ENCODE measurements around the gene CPNE5. TPM values are rescaled to one million over a fixed set of nuclear protein-coding genes. Genes with fewer than 3 reads are reported as not detected.

The CPNE5 gene
- total and polyA plus RNA-seq, 3 donors from 2014 or later: 44.2 to 137 (median 97.8) TPM

GRCh38 chr6:36718560-36718959 is 120.7 kb downstream of the CPNE5 start:
- Histone ChIP-seq H3K27me3 (no peaks in the 10 kb centered on the region), H3K9me3 (no peaks in the 10 kb centered on the region), H3K36me3 (ENCODE audit: low read depth, missing control alignments) (no peaks in the 10 kb centered on the region), H3K4me1 (no peaks in the 10 kb centered on the region), H3K27ac (no peak overlapping the region), H3K4me3 (no peak overlapping the region)
- DNase-seq: no peak
- intact Hi-C loops (cut with DNase I; ENCODE audit: low total_unique reads): no loop called here
- TF ChIP-seq CTCF (IDR thresholded peaks at IDR 0.05) (no peak), POLR2A (IDR thresholded peaks at IDR 0.05) (no peak)
- WGBS, 2 donors: 85 to 91% methylated on average over 4 to 5 of the region's 5 CpGs

- no peak for TF ChIP-seq POLR2A (IDR thresholded peaks at IDR 0.05)
- Histone ChIP-seq H3K4me1 (no peaks in the 10 kb centered on the region), H3K9me3 (no peaks in the 10 kb centered on the region), H3K27me3 (no peaks in the 10 kb centered on the region), H3K4me3 (no peak overlapping the region), H3K36me3 (ENCODE audit: low read depth, missing control alignments) (no peaks in the 10 kb centered on the region), H3K27ac (no peak overlapping the region)
- intact Hi-C loops (cut with DNase I; ENCODE audit: low total_unique reads): no loop called here
- no peak for DNase-seq
- 66 to 80% methylated on average over 10 to 12 of the region's 12 CpGs for WGBS, 2 donors
These were observed 121.2 kb downstream of the CPNE5 start for GRCh38 chr6:36717871-36718540.

- no peak for TF ChIP-seq POLR2A (IDR thresholded peaks at IDR 0.05)
- no peak for TF ChIP-seq CTCF (IDR thresholded peaks at IDR 0.05)
- Histone ChIP-seq H3K27me3 (no peaks in the 10 kb centered on the region), H3K4me1 (no peaks in the 10 kb centered on the region), H3K9me3 (no peaks in the 10 kb centered on the region), H3K36me3 (ENCODE audit: low read depth, missing control alignments) (no peaks in the 10 kb centered on the region), H3K4me3 (no peak overlapping the region), H3K27ac (no peak overlapping the region)
- DNase-seq: no peak
- intact Hi-C loops (cut with DNase I; ENCODE audit: low total_unique reads): no loop called here
- 59 to 66% methylated on average over 8 to 13 of the region's 13 CpGs for WGBS, 2 donors
These were observed 121.9 kb downstream of the CPNE5 start for GRCh38 chr6:36717231-36717825.

- WGBS, 2 donors: 91 to 92% methylated on average over 8 of the region's 8 CpGs
- Histone ChIP-seq H3K9me3 (no peaks in the 10 kb centered on the region), H3K27ac (no peak overlapping the region), H3K4me3 (no peak overlapping the region), H3K36me3 (ENCODE audit: low read depth, missing control alignments) (no peaks in the 10 kb centered on the region), H3K4me1 (no peaks in the 10 kb centered on the region), H3K27me3 (no peaks in the 10 kb centered on the region)
- DNase-seq: no peak
- TF ChIP-seq CTCF (IDR thresholded peaks at IDR 0.05): no peak
- no peak for TF ChIP-seq POLR2A (IDR thresholded peaks at IDR 0.05)
- intact Hi-C loops (cut with DNase I; ENCODE audit: low total_unique reads): no loop called here
These were observed 122.7 kb downstream of the CPNE5 start for GRCh38 chr6:36716476-36717093.

GRCh38 chr6:36715469-36715868 is 123.8 kb downstream of the CPNE5 start:
- DNase-seq: no peak
- no peak overlapping the region for H3K27ac ChIP-seq
- no peak overlapping the region for H3K4me3 ChIP-seq
- no peaks in the 10 kb centered on the region for H3K36me3 ChIP-seq (ENCODE audit: low read depth, missing control alignments)
- no peaks in the 10 kb centered on the region for H3K4me1 ChIP-seq
- intact Hi-C loops (cut with DNase I; ENCODE audit: low total_unique reads): no loop called here
- H3K27me3 ChIP-seq: no peaks in the 10 kb centered on the region
- H3K9me3 ChIP-seq: no peaks in the 10 kb centered on the region
- 90% methylated on average over 7 of the region's 7 CpGs; no CpG with 5 or more reads in 1 of the 2 donors for WGBS, 2 donors
- TF ChIP-seq CTCF (IDR thresholded peaks at IDR 0.05) (no peak), POLR2A (IDR thresholded peaks at IDR 0.05) (no peak)
